ENCODE measurements around the gene PPIL6.

Gene PPIL6

DNA sequence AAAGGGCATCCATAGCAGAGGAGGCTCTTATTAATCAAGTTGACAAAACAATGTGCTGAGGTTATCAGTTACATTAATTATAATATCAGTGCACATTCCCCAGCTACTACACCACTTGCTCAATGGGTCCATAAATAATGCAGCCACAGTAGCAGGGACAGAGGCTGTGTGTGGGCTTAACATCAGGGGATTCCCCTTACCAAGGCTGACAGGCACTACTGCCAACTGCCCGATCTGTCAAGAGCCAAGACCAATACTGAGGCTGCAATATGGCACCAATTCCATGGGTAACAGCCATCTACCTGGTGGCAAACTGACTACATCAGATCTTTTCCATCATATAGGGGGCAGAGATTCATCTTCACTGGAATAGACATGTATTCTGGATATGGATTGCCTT lies 80.1 kb downstream of the PPIL6 start:
- H3K4me3 ChIP-seq (ENCODE audit: low read length): no peak overlapping the region
- no peaks in the 10 kb centered on the region for H3K9me2 ChIP-seq (replicated peaks; ENCODE audit: insufficient read depth, low read length)
- no peak overlapping the region for H3K4me2 ChIP-seq (ENCODE audit: low read depth, low read length)
- TF ChIP-seq EZH2phosphoT487 (IDR thresholded peaks at IDR 0.05; ENCODE audit: low read length) (no peak), EZH2 (optimal IDR thresholded peaks at IDR 0.05; ENCODE audit: low read depth, low read length) (no peak)
- TF ChIP-seq, protein P1, sequence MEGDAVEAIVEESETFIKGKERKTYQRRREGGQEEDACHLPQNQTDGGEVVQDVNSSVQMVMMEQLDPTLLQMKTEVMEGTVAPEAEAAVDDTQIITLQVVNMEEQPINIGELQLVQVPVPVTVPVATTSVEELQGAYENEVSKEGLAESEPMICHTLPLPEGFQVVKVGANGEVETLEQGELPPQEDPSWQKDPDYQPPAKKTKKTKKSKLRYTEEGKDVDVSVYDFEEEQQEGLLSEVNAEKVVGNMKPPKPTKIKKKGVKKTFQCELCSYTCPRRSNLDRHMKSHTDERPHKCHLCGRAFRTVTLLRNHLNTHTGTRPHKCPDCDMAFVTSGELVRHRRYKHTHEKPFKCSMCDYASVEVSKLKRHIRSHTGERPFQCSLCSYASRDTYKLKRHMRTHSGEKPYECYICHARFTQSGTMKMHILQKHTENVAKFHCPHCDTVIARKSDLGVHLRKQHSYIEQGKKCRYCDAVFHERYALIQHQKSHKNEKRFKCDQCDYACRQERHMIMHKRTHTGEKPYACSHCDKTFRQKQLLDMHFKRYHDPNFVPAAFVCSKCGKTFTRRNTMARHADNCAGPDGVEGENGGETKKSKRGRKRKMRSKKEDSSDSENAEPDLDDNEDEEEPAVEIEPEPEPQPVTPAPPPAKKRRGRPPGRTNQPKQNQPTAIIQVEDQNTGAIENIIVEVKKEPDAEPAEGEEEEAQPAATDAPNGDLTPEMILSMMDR (IDR thresholded peaks at IDR 0.05; ENCODE audit: low read length): no peak
- H4K20me1 ChIP-seq (ENCODE audit: insufficient read depth, low read length): no peaks in the 10 kb centered on the region
- no peaks in the 10 kb centered on the region for H3K4me1 ChIP-seq (ENCODE audit: low read length)
- H3K27me3 ChIP-seq (replicated peaks; ENCODE audit: insufficient read depth, low read length): no peaks in the 10 kb centered on the region
- H2AFZ ChIP-seq (ENCODE audit: low read length): no peak overlapping the region
- DNase-seq: no peak
- H3K27ac ChIP-seq (ENCODE audit: low read length): no peak overlapping the region
- no peaks in the 10 kb centered on the region for H3K9me3 ChIP-seq (replicated peaks; ENCODE audit: insufficient read depth, low read length)
- no peaks in the 10 kb centered on the region for H3F3A ChIP-seq (ENCODE audit: insufficient read depth, low read length)
- H3K9ac ChIP-seq (ENCODE audit: low read length): no peak overlapping the region
- H3K79me2 ChIP-seq (ENCODE audit: low read length): peaks cover 3% of the 10 kb centered on the region; the same call in 1 of the 2 replicates
- peaks cover 12% of the 10 kb centered on the region for H3K36me3 ChIP-seq (replicated peaks; ENCODE audit: insufficient read depth, low read length)

DNA sequence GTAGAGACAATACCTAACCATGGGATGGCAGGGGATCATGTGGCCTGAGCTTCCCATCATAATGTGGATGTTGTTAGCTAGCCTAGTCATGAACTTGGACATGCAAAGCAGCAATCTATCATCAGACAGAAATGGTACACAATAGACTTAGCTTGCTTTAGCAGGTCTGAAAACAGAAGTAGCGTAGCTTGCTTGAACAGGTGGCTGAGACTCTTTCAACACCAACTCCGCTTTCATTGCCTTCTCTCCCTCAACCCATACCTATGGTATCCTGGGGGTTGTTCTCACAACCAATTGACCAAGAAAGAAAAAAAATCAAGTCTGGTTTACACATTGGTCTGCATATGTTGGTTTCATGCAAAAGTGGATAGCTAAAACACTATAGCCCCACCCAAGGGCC lies 81.2 kb downstream of the PPIL6 start:
- Histone ChIP-seq H3K9ac (ENCODE audit: low read length) (no peak overlapping the region), H3K9me3 (replicated peaks; ENCODE audit: insufficient read depth, low read length) (no peaks in the 10 kb centered on the region), H2AFZ (ENCODE audit: low read length) (no peak overlapping the region), H3K4me3 (ENCODE audit: low read length) (no peak overlapping the region), H3K27me3 (replicated peaks; ENCODE audit: insufficient read depth, low read length) (no peaks in the 10 kb centered on the region), H3K4me2 (ENCODE audit: low read depth, low read length) (no peak overlapping the region), H3K27ac (ENCODE audit: low read length) (no peak overlapping the region), H3K9me2 (replicated peaks; ENCODE audit: insufficient read depth, low read length) (no peaks in the 10 kb centered on the region), H3K4me1 (ENCODE audit: low read length) (no peaks in the 10 kb centered on the region), H3K79me2 (ENCODE audit: low read length) (peaks cover 3% of the 10 kb centered on the region; the same call in 1 of the 2 replicates), H3F3A (ENCODE audit: insufficient read depth, low read length) (no peaks in the 10 kb centered on the region), H3K36me3 (replicated peaks; ENCODE audit: insufficient read depth, low read length) (peaks cover 12% of the 10 kb centered on the region), H4K20me1 (ENCODE audit: insufficient read depth, low read length) (no peaks in the 10 kb centered on the region)
- TF ChIP-seq, protein P1 (IDR thresholded peaks at IDR 0.05; ENCODE audit: low read length): no peak
- TF ChIP-seq EZH2 (optimal IDR thresholded peaks at IDR 0.05; ENCODE audit: low read depth, low read length) (no peak), EZH2phosphoT487 (IDR thresholded peaks at IDR 0.05; ENCODE audit: low read length) (no peak)
- DNase-seq: no peak

DNA sequence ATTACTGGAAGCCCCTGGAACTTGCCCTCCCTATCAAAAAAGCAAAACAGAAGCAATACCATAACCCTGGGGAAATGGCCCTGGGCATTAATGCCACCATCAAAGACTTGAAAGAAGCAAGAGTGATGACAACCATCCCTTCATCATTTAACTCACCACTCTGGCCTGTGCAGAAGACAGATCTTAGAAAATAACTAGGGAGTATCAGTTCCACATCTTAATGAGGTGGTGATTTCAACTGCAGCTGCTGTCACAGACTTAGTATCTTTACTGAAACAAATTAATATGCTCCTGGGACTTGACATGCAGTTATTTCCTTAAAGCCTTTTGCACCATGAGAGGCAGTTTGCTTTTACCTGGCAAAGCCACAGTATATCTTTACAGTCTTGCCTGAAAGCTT lies 82.2 kb downstream of the PPIL6 start:
- peaks cover 12% of the 10 kb centered on the region for H3K36me3 ChIP-seq (replicated peaks; ENCODE audit: insufficient read depth, low read length)
- H3K27ac ChIP-seq (ENCODE audit: low read length): no peak overlapping the region
- DNase-seq: no peak
- H3K4me2 ChIP-seq (ENCODE audit: low read depth, low read length): no peak overlapping the region
- H3K4me3 ChIP-seq (ENCODE audit: low read length): no peak overlapping the region
- H4K20me1 ChIP-seq (ENCODE audit: insufficient read depth, low read length): no peaks in the 10 kb centered on the region
- H3F3A ChIP-seq (ENCODE audit: insufficient read depth, low read length): no peaks in the 10 kb centered on the region
- no peak overlapping the region for H3K9ac ChIP-seq (ENCODE audit: low read length)
- H3K9me2 ChIP-seq (replicated peaks; ENCODE audit: insufficient read depth, low read length): no peaks in the 10 kb centered on the region
- H2AFZ ChIP-seq (ENCODE audit: low read length): no peak overlapping the region
- no peaks in the 10 kb centered on the region for H3K79me2 ChIP-seq (ENCODE audit: low read length)
- no peaks in the 10 kb centered on the region for H3K9me3 ChIP-seq (replicated peaks; ENCODE audit: insufficient read depth, low read length)
- H3K27me3 ChIP-seq (replicated peaks; ENCODE audit: insufficient read depth, low read length): no peaks in the 10 kb centered on the region
- TF ChIP-seq EZH2 (optimal IDR thresholded peaks at IDR 0.05; ENCODE audit: low read depth, low read length): no peak
- no peak for TF ChIP-seq EZH2phosphoT487 (IDR thresholded peaks at IDR 0.05; ENCODE audit: low read length)
- TF ChIP-seq, protein P1 (IDR thresholded peaks at IDR 0.05; ENCODE audit: low read length): no peak
- no peaks in the 10 kb centered on the region for H3K4me1 ChIP-seq (ENCODE audit: low read length)

All from MM.1S (cell line).